H1 (cell line): ENCODE results near the gene TSHZ2. TPM values are rescaled to one million over a fixed set of nuclear protein-coding genes. Genes with fewer than 3 reads are reported as not detected.

Source experiments
- CTCF ChIA-PET: fragments of 300-600 bp; sonication (Branson Sonifier 250); formaldehyde crosslinking; loops from one replicate; lab custom pipeline; 2021; ENCODE audit not compliant: partially characterized antibody; lab: Charles Lee
- POLR2A ChIA-PET: fragments of 300-600 bp; sonication (Branson Sonifier 250); formaldehyde crosslinking; loops from one replicate; lab custom pipeline; 2021; ENCODE audit warnings: inconsistent platforms; ENCODE audit not compliant: partially characterized antibody; lab: Charles Lee
- DNase-seq, 2 experiments: peaks; one replicate each; pipeline versions ENCODE4 v3.0.0 to v3.0.0-alpha.2; 2010 to 2022; ENCODE audit warnings: low spot score in 2 of 2, low read depth in 1 of 2, mixed read lengths in 1 of 2
- FAIRE-seq: peaks from 2 replicates; lab custom pipeline; 2011; peaks lifted over from hg19 to GRCh38; lab: Jason Lieb, UNC
- H2AFZ ChIP-seq: 2 replicates; pipeline ENCODE4 v1.8.1; 2012; ENCODE audit warnings: low read length, inconsistent platforms
- H2AK5ac ChIP-seq: 2 replicates; pipeline ENCODE4 v1.6.1; 2013; ENCODE audit warnings: low read depth, low read length
- H2BK120ac ChIP-seq: replicated peaks from 2 replicates; pipeline ENCODE3; 2013; ENCODE audit warnings: low read depth, low read length, inconsistent platforms
- H2BK12ac ChIP-seq: 2 replicates; pipeline ENCODE4 v1.6.1; 2013; ENCODE audit warnings: low read depth, low read length
- H2BK15ac ChIP-seq: 2 replicates; pipeline ENCODE4 v1.6.1; 2013; ENCODE audit warnings: low read length
- H2BK20ac ChIP-seq: 2 replicates; pipeline ENCODE4 v1.6.1; 2013; ENCODE audit warnings: low read length
- H2BK5ac ChIP-seq: 2 replicates; pipeline ENCODE4 v1.6.1; 2013; ENCODE audit warnings: low read depth, low read length
- H3K14ac ChIP-seq: 2 replicates; pipeline ENCODE4 v1.6.1; 2013; ENCODE audit warnings: inconsistent platforms; ENCODE audit not compliant: insufficient read length
- H3K18ac ChIP-seq: 2 replicates; pipeline ENCODE4 v1.6.1; 2013; ENCODE audit warnings: low read length; ENCODE audit errors: extremely low read depth
- H3K23ac ChIP-seq: 2 replicates; pipeline ENCODE4 v1.6.1; 2013; ENCODE audit warnings: inconsistent platforms; ENCODE audit not compliant: insufficient read length
- H3K23me2 ChIP-seq: 2 replicates; pipeline ENCODE4 v1.6.1; 2013; ENCODE audit warnings: low read depth, low read length
- H3K27ac ChIP-seq: 2 replicates; pipeline ENCODE4 v1.6.1; 2011; ENCODE audit warnings: low read depth, low read length, inconsistent platforms
- H3K27me3 ChIP-seq, 4 experiments: replicated peaks in 1 of 4; 1 replicate in 1 of 4; 2 replicates in 3 of 4; pipeline versions ENCODE4 v1.6.1 to v1.8.1; 2011 to 2013; ENCODE audit warnings: low read length in 3 of 4, mild to moderate bottlenecking in 3 of 4, inconsistent platforms in 2 of 4, mixed read lengths in 2 of 4, moderate library complexity in 1 of 4; ENCODE audit not compliant: control insufficient read depth in 3 of 4, insufficient read depth in 3 of 4; ENCODE audit errors: extremely low read depth in 1 of 4
- H3K36me3 ChIP-seq, 4 experiments: 2 replicates each; pipeline versions ENCODE4 v1.6.1 to v1.8.1; 2011 to 2013; ENCODE audit warnings: mild to moderate bottlenecking in 4 of 4, low read length in 3 of 4, moderate library complexity in 2 of 4, control low read depth in 1 of 4, inconsistent platforms in 1 of 4; ENCODE audit not compliant: insufficient read depth in 4 of 4, control insufficient read depth in 2 of 4
- H3K4ac ChIP-seq: replicated peaks from 2 replicates; pipeline ENCODE3; 2013; ENCODE audit warnings: low read length, low read depth, mixed read lengths, inconsistent platforms; ENCODE audit not compliant: insufficient read length
- H3K4me1 ChIP-seq, 4 experiments: replicated peaks in 1 of 4; 1 replicate in 1 of 4; 2 replicates in 3 of 4; pipeline versions ENCODE4 v1.6.1 to v1.8.1; 2011 to 2013; ENCODE audit warnings: low read length in 3 of 4, inconsistent platforms in 2 of 4, mixed read lengths in 1 of 4; ENCODE audit not compliant: insufficient read depth in 4 of 4, control insufficient read depth in 3 of 4
- H3K4me2 ChIP-seq, 2 experiments: 2 replicates each; pipeline versions ENCODE4 v1.6.1 to v1.8.1; 2011 to 2013; ENCODE audit warnings: low read depth in 2 of 2, low read length in 2 of 2, control low read depth in 1 of 2, inconsistent platforms in 1 of 2, mild to moderate bottlenecking in 1 of 2; ENCODE audit not compliant: insufficient read depth in 1 of 2
- H3K4me3 ChIP-seq, 4 experiments: fragments of 200-600, 300-600 bp in 1 of 4; sonication (generic), shearing (Covaris generic), sonication (Bioruptor Twin) in 1 of 4; 2 replicates each; pipeline versions ENCODE4 v1.5.1 to v1.8.1; 2011 to 2016; ENCODE audit warnings: low read length in 4 of 4, low read depth in 3 of 4, control low read depth in 2 of 4, inconsistent platforms in 2 of 4, mild to moderate bottlenecking in 2 of 4, mixed read lengths in 1 of 4, moderate library complexity in 1 of 4; ENCODE audit not compliant: insufficient read depth in 2 of 4; ENCODE audit errors: extremely low read depth in 1 of 4
- H3K56ac ChIP-seq: replicated peaks from 2 replicates; pipeline ENCODE3; 2013; ENCODE audit warnings: low read depth, mild to moderate bottlenecking, mixed read lengths, low read length, inconsistent platforms; ENCODE audit not compliant: insufficient read length
- H3K79me1 ChIP-seq: 2 replicates; pipeline ENCODE4 v1.6.1; 2013; ENCODE audit warnings: low read depth, low read length, control low read depth
- H3K79me2 ChIP-seq, 2 experiments: 2 replicates each; pipeline versions ENCODE4 v1.6.1 to v1.8.1; 2012 to 2013; ENCODE audit warnings: low read length in 2 of 2, mild to moderate bottlenecking in 2 of 2, inconsistent platforms in 1 of 2; ENCODE audit not compliant: insufficient read depth in 2 of 2, control insufficient read depth in 1 of 2
- H3K9ac ChIP-seq, 4 experiments: replicated peaks in 1 of 4; 1 replicate in 1 of 4; 2 replicates in 3 of 4; pipeline versions ENCODE4 v1.6.1 to v1.8.1; 2011 to 2013; ENCODE audit warnings: low read depth in 3 of 4, low read length in 3 of 4, control low read depth in 2 of 4, mild to moderate bottlenecking in 2 of 4, moderate library complexity in 2 of 4, inconsistent platforms in 1 of 4; ENCODE audit errors: extremely low read depth in 1 of 4
- H3K9me3 ChIP-seq, 2 experiments: 2 replicates each; pipeline versions ENCODE4 v1.6.1 to v1.8.1; 2012 to 2013; ENCODE audit warnings: mild to moderate bottlenecking in 2 of 2, moderate library complexity in 2 of 2, control low read depth in 1 of 2, inconsistent platforms in 1 of 2, low read depth in 1 of 2, low read length in 1 of 2, mixed read lengths in 1 of 2; ENCODE audit not compliant: insufficient read depth in 2 of 2
- H4K20me1 ChIP-seq, 2 experiments: replicated peaks in 1 of 2; 2 replicates each; pipeline versions ENCODE3 to v1.8.1; 2011 to 2013; ENCODE audit warnings: inconsistent platforms in 2 of 2, low read length in 2 of 2, mild to moderate bottlenecking in 1 of 2; ENCODE audit not compliant: insufficient read depth in 2 of 2, control insufficient read depth in 1 of 2
- H4K5ac ChIP-seq: 2 replicates; pipeline ENCODE4 v1.6.1; 2013; ENCODE audit warnings: low read length, low read depth, mixed read lengths, inconsistent platforms; ENCODE audit not compliant: insufficient read length
- H4K8ac ChIP-seq: 2 replicates; pipeline ENCODE4 v1.8.0; 2013; ENCODE audit warnings: mild to moderate bottlenecking, moderate library complexity, low read length, inconsistent platforms; ENCODE audit not compliant: insufficient read depth; ENCODE audit errors: extremely low read depth
- H4K91ac ChIP-seq: replicated peaks from 2 replicates; pipeline ENCODE3; 2013; ENCODE audit warnings: low read length, mixed read lengths, inconsistent platforms; ENCODE audit not compliant: insufficient read length
- ATF3 ChIP-seq: IDR thresholded peaks from 2 replicates; pipeline ENCODE4 v1.6.1; 2011; ENCODE audit warnings: low read depth, mild to moderate bottlenecking, low read length; ENCODE audit not compliant: insufficient read depth
- BACH1 ChIP-seq: IDR thresholded peaks from 2 replicates; pipeline ENCODE4 v1.6.1; 2012; ENCODE audit warnings: low read length, improper control_type of control experiment
- BRCA1 ChIP-seq: IDR thresholded peaks from 2 replicates; pipeline ENCODE4 v1.6.1; 2012; ENCODE audit warnings: low read depth, low read length, improper control_type of control experiment
- CTCF ChIP-seq, 3 experiments: IDR thresholded peaks; 1 replicate in 2 of 3; 2 replicates in 1 of 3; pipeline versions ENCODE4 v1.5.1 to v1.6.1; 2011; ENCODE audit warnings: low read length in 3 of 3, mild to moderate bottlenecking in 3 of 3, inconsistent platforms in 2 of 3, low read depth in 1 of 3, moderate library complexity in 1 of 3; ENCODE audit not compliant: insufficient read depth in 1 of 3; ENCODE audit errors: control extremely low read depth in 1 of 3
- KDM4A ChIP-seq: IDR thresholded peaks from one replicate; pipeline ENCODE4 v1.7.1; 2012; ENCODE audit warnings: low read depth, mild to moderate bottlenecking, moderate library complexity, low read length, inconsistent platforms; ENCODE audit not compliant: severe bottlenecking
- MAX ChIP-seq: IDR thresholded peaks from 2 replicates; pipeline ENCODE4 v1.6.1; 2012; ENCODE audit warnings: inconsistent platforms
- NANOG ChIP-seq: IDR thresholded peaks from 2 replicates; pipeline ENCODE4 v1.6.1; 2011; ENCODE audit warnings: low read length, low read depth, mild to moderate bottlenecking, inconsistent platforms; ENCODE audit not compliant: insufficient read depth, poor library complexity, severe bottlenecking
- PHF8 ChIP-seq: fragments of 200-600 bp; sonication (generic); conservative IDR thresholded peaks from 2 replicates; pipeline ENCODE4 v1.7.1; 2012; ENCODE audit warnings: low read depth, mild to moderate bottlenecking, inconsistent platforms, low read length, moderate library complexity
- RFX5 ChIP-seq: IDR thresholded peaks from 2 replicates; pipeline ENCODE4 v1.6.1; 2011; ENCODE audit warnings: low read depth, low read length, improper control_type of control experiment, borderline replicate concordance
- SAP30 ChIP-seq: fragments of 300-600 bp; sonication (generic); IDR thresholded peaks from 2 replicates; pipeline ENCODE4 v1.7.1; 2012; ENCODE audit warnings: low read length, moderate library complexity, mild to moderate bottlenecking, inconsistent platforms; ENCODE audit not compliant: insufficient read depth, insufficient replicate concordance
- WGBS, 2 experiments: shearing (Covaris generic) in 1 of 2; methylation state at CpG; one replicate each; pipeline versions ENCODE4 v1.1.6 to v1.1.7; 2013 to 2015; ENCODE audit warnings: low lambda C conversion rate in 2 of 2, mixed read lengths in 2 of 2, inconsistent platforms in 1 of 2, low coverage in 1 of 2, missing lambda C conversion rate in 1 of 2; ENCODE audit not compliant: insufficient replicate concordance in 2 of 2, insufficient coverage in 1 of 2, insufficient read length in 1 of 2; ENCODE audit errors: extremely low coverage in 1 of 2, missing lambda C conversion rate in 1 of 2; 5-methylcytosine and 5-hydroxymethylcytosine counted together
- polyA plus RNA-seq, 7 experiments: library from polyadenylated mRNA; depleted of rRNA in 3 of 7; stranded (reverse) in 5 of 7; unstranded in 2 of 7; fragments of >200 nt in 5 of 7; fragments of 200-250 nt in 2 of 7; gene quantifications; 1 replicate in 5 of 7; 2 replicates in 1 of 7; 4 replicates in 1 of 7; pipeline versions ENCODE4 v1.2.1 to v1.2.3, GENCODE V29; 2011 to 2013; ENCODE audit warnings: missing spikeins in 2 of 7, mixed read lengths in 2 of 7
- total RNA-seq: library from RNA; stranded (reverse); fragmentation: NEBNext Ultra II Directional; extraction: Animal tissue kit (Norgen Biotek cat#: 25700); gene quantifications from 2 replicates; pipeline ENCODE4 v1.2.1, GENCODE V29; 2021

Gene TSHZ2
- total and polyA plus RNA-seq, 2 of the 8 experiments (the other 6 are each of a cell fraction or from before 2014, with no cell fraction given), result 0.14 to 0.30 TPM

- H2BK20ac ChIP-seq, result no peak overlapping the region
- no peaks in the 10 kb centered on the region for H3K23me2 ChIP-seq
- H4K20me1 ChIP-seq, result no peaks in the 10 kb centered on the region
- no peak overlapping the region for H3K9ac ChIP-seq
- H4K91ac ChIP-seq, result no peak overlapping the region
- H3K4me2 ChIP-seq, result no peak overlapping the region
- no peaks in the 10 kb centered on the region for H3K79me2 ChIP-seq
- no peaks in the 10 kb centered on the region for H3K36me3 ChIP-seq
- TF ChIP-seq PHF8, result no peak
- no peak for TF ChIP-seq BACH1
- TF ChIP-seq CTCF (IDR thresholded peaks at IDR 0.05; ENCODE audit: control extremely low read depth in 1 of 3, insufficient read depth in 1 of 3, low read depth in 1 of 3, low read length in 3 of 3), result no peak
- TF ChIP-seq ATF3, result no peak
- no peak for TF ChIP-seq RFX5
- no peak for TF ChIP-seq KDM4A
- no peak for TF ChIP-seq MAX
- TF ChIP-seq BRCA1, result no peak
- TF ChIP-seq NANOG, result no peak
- no peak for TF ChIP-seq SAP30
- H3K18ac ChIP-seq, result no peak overlapping the region
- DNase-seq (no peak), FAIRE-seq (no peak)
- POLR2A ChIA-PET, result no interaction called here
- no peak overlapping the region for H4K8ac ChIP-seq
- 92% methylated on average over 4 of the region's 4 CpGs; no CpG with 5 or more reads in 1 of the 2 experiments for WGBS, 2 experiments
- CTCF ChIA-PET, result interaction anchor here (0.6 to 1.7 kb wide), 3 partner anchors 11 to 764 kb away, joined by 3 to 6 read pairs (median 3); no protein-coding TSS in a partner anchor
- no peak overlapping the region for H2BK120ac ChIP-seq
- no peak overlapping the region for H2AK5ac ChIP-seq
- H3K4me1 ChIP-seq, result no peaks in the 10 kb centered on the region; a peak in 1 of 7 replicates
- no peak overlapping the region for H3K4me3 ChIP-seq
- H3K9me3 ChIP-seq, result no peaks in the 10 kb centered on the region
- no peak overlapping the region for H4K5ac ChIP-seq
- H3K4ac ChIP-seq, result no peak overlapping the region
- no peaks in the 10 kb centered on the region for H3K27me3 ChIP-seq
- H3K14ac ChIP-seq, result no peak overlapping the region
- H2BK5ac ChIP-seq, result no peak overlapping the region
- H3K27ac ChIP-seq, result no peak overlapping the region
- H3K23ac ChIP-seq, result no peak overlapping the region
- no peaks in the 10 kb centered on the region for H3K79me1 ChIP-seq
- no peak overlapping the region for H2BK15ac ChIP-seq
- H2BK12ac ChIP-seq, result no peak overlapping the region
- no peak overlapping the region for H3K56ac ChIP-seq
- H2AFZ ChIP-seq, result peak overlapping the region; percentile 77; the same call in 1 of the 2 replicates
Measured at GRCh38 chr20:53535878-53536277, 563.7 kb downstream of the TSHZ2 start.
